PC-3 (cell line): ENCODE data around the gene SORBS2.

ENCODE experiments used
- EZH2 ChIP-seq: fragments of 300-600 bp; sonication (generic); IDR thresholded peaks from one replicate; pipeline ENCODE4 v1.6.1; 2017; ENCODE audit warnings: antibody characterized with exemption, mild to moderate bottlenecking, low read length; ENCODE audit not compliant: unreplicated experiment
- EZH2phosphoT487 ChIP-seq: fragments of 300-600 bp; sonication (generic); IDR thresholded peaks from 2 replicates; pipeline ENCODE4 v1.6.1; 2018; ENCODE audit warnings: mild to moderate bottlenecking, antibody characterized with exemption, low read length, borderline replicate concordance
- TF ChIP-seq, protein P1 (sequence below): fragments of 300-600 bp; sonication (generic); conservative IDR thresholded peaks from 2 replicates; pipeline ENCODE4 v1.5.1; 2017; ENCODE audit warnings: antibody characterized with exemption, low read depth, mild to moderate bottlenecking, low read length

DNA sequence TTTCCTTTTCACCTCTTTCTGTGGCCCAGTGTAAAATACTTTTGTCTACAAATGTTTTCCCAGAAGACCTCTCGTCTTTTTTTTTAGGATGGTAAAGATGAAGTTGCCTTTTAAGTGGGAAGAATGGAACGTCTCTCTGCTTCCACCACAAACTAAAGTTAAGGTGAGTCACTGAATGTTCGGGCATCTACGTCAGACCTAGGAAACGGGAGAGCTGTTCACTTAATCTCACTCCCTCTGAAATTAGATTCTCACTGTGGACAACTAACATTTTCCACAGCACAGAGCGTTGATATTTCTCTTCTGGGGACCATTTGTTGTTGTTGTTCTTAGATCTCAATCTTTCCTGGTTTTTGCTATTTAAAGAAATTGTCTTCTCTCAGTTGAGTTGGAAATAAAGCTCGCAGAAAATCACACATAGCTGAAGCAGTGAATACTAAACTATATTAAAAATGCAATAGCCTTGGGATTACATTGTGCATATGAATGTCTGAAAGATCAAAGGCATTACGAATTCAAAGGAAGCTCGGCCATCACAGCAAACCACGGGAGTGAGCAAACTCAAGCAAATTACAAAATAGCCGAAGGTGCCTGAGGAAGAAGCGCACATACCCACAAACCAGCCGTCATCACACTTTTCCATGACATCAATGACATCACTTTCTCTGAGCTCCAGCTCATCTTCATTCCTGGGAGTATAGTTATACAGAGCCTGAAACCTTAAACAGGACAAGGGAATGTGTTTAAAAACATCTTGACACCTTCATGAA lies 222.7 kb downstream of the SORBS2 start:
- TF ChIP-seq, protein P1, sequence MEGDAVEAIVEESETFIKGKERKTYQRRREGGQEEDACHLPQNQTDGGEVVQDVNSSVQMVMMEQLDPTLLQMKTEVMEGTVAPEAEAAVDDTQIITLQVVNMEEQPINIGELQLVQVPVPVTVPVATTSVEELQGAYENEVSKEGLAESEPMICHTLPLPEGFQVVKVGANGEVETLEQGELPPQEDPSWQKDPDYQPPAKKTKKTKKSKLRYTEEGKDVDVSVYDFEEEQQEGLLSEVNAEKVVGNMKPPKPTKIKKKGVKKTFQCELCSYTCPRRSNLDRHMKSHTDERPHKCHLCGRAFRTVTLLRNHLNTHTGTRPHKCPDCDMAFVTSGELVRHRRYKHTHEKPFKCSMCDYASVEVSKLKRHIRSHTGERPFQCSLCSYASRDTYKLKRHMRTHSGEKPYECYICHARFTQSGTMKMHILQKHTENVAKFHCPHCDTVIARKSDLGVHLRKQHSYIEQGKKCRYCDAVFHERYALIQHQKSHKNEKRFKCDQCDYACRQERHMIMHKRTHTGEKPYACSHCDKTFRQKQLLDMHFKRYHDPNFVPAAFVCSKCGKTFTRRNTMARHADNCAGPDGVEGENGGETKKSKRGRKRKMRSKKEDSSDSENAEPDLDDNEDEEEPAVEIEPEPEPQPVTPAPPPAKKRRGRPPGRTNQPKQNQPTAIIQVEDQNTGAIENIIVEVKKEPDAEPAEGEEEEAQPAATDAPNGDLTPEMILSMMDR: no peak
- no peak for TF ChIP-seq EZH2
- no peak for TF ChIP-seq EZH2phosphoT487
